GM20000 (cell line): ENCODE results near the gene PNKP.
A peak's percentile ranks its signal among the peaks of the same experiment; 100 is the strongest.

ENCODE experiments used
- DNase-seq: peaks from one replicate; pipeline ENCODE4 v3.0.0; 2012; ENCODE audit warnings: low spot score
- TF ChIP-seq, protein P1 (sequence below): IDR thresholded peaks from 2 replicates; pipeline ENCODE4 v1.5.1; 2012; ENCODE audit warnings: mild to moderate bottlenecking, control low read depth; ENCODE audit errors: extremely low read depth, missing control alignments

The PNKP gene

GRCh38 chr19:49850487-49851342, 16.7 kb downstream of the PNKP start, which contains the start of gene PTOV1:
Gene PTOV1 (plus strand): TSS chr19:49851159.
- TF ChIP-seq, protein P1, sequence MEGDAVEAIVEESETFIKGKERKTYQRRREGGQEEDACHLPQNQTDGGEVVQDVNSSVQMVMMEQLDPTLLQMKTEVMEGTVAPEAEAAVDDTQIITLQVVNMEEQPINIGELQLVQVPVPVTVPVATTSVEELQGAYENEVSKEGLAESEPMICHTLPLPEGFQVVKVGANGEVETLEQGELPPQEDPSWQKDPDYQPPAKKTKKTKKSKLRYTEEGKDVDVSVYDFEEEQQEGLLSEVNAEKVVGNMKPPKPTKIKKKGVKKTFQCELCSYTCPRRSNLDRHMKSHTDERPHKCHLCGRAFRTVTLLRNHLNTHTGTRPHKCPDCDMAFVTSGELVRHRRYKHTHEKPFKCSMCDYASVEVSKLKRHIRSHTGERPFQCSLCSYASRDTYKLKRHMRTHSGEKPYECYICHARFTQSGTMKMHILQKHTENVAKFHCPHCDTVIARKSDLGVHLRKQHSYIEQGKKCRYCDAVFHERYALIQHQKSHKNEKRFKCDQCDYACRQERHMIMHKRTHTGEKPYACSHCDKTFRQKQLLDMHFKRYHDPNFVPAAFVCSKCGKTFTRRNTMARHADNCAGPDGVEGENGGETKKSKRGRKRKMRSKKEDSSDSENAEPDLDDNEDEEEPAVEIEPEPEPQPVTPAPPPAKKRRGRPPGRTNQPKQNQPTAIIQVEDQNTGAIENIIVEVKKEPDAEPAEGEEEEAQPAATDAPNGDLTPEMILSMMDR = no peak
- peak; percentile 98 for DNase-seq

GRCh38 chr19:49850221-49850486, 17.2 kb downstream of the PNKP start:
- DNase-seq = no peak
- TF ChIP-seq, protein P1 = no peak

- TF ChIP-seq, protein P1 = no peak
- DNase-seq = no peak
Measured at GRCh38 chr19:49849433-49850220, 17.7 kb downstream of the PNKP start.

DNA sequence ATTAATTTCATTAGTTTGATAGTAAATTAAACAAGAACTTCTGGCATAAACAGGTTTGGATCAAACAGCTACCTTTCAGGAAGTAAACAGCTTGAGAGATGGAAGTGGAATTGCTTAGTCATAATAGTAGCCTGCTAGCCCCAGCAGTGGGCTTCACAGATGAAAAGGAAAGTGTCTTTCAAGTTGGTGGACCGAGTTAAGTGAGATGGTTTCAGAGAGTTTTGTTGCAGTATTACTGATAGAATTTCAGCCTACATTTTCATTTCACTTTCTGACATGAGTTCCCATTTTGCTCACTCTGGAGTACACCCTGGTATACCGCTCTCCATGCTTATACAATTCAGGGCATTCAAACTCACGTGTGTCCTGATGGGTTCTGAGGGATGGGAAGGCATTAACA, 18.4 kb downstream of the PNKP start:
- TF ChIP-seq, protein P1 = no peak
- no peak for DNase-seq

- TF ChIP-seq, protein P1 = no peak
- DNase-seq = no peak
Measured at GRCh38 chr19:49847731-49848696, 19.4 kb downstream of the PNKP start.

DNA sequence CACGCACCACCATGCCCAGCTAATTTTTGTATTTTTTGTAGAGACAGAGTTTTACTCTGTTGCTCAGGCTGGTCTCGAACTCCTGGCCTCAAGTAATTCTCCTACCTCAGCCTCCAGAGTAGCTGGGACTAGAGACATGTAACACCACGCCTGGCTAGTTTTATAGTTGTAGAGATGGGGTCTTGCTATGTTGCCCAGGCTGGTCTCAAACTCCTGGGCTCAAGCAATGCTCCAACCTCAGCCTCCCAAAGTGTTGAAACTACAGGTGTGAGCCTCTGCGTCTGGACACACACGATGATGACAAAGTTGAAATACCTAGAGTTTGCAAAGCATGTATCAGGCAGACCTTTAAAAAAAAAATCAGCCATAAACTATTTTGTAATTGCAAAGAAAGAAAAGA, 21.0 kb downstream of the PNKP start:
- no peak for DNase-seq
- TF ChIP-seq, protein P1 = no peak
